Hypothalamus (tissue), 51 donors: ENCODE results near the gene CRKL.
"Not testable (repeated sequence)": the region's sequence is repeated elsewhere in the genome, so short reads cannot be mapped to it uniquely, and the experiment has no call there.

Experiments
- DNase-seq, 51 donors: peaks; one replicate each; lab custom pipeline; 2025; lab: John Stamatoyannopoulos, UW

Gene CRKL

GRCh38 chr22:20899827-20900423 lies 17.3 kb upstream of the CRKL start:
- DNase-seq = no peak

- DNase-seq = not testable (repeated sequence)
Measured at GRCh38 chr22:20901093-20902033, 15.8 kb upstream of the CRKL start.

GRCh38 chr22:20903093-20903492 lies 14.1 kb upstream of the CRKL start:
- no peak for DNase-seq

GRCh38 chr22:20904008-20904979 lies 12.9 kb upstream of the CRKL start:
- DNase-seq = no peak

GRCh38 chr22:20904980-20905355 lies 12.2 kb upstream of the CRKL start:
- DNase-seq = no peak

GRCh38 chr22:20905415-20906386 lies 11.5 kb upstream of the CRKL start:
- DNase-seq = no peak

GRCh38 chr22:20906387-20906767 lies 10.8 kb upstream of the CRKL start:
- DNase-seq = no peak

- not testable (repeated sequence) for DNase-seq
Measured at GRCh38 chr22:20908717-20909116, 8.5 kb upstream of the CRKL start.

GRCh38 chr22:20909543-20910303 lies 7.5 kb upstream of the CRKL start:
- DNase-seq = no peak

GRCh38 chr22:20912494-20912893 lies 4.7 kb upstream of the CRKL start:
- no peak for DNase-seq

- DNase-seq = no peak
Measured at GRCh38 chr22:20918663-20919218, 1.5 kb downstream of the CRKL start.

- no peak for DNase-seq
Measured at GRCh38 chr22:20919718-20920117, 2.5 kb downstream of the CRKL start.

- no peak for DNase-seq
Measured at GRCh38 chr22:20920881-20921203, 3.6 kb downstream of the CRKL start.

GRCh38 chr22:20922141-20922751 lies 5.0 kb downstream of the CRKL start:
- no peak for DNase-seq

- no peak for DNase-seq
Measured at GRCh38 chr22:20926243-20926642, 9.0 kb downstream of the CRKL start.

GRCh38 chr22:20927940-20928572 lies 10.8 kb downstream of the CRKL start:
- no peak for DNase-seq

- no peak for DNase-seq
Measured at GRCh38 chr22:20928573-20928967, 11.4 kb downstream of the CRKL start.

- no peak for DNase-seq
Measured at GRCh38 chr22:20930004-20930403, 12.8 kb downstream of the CRKL start.
